Glomerular visceral epithelial cell (primary cell): ENCODE results near the gene ANLN.
"Not testable (repeated sequence)": the region's sequence is repeated elsewhere in the genome, so short reads cannot be mapped to it uniquely, and the experiment has no call there.

ENCODE experiments used
- DNase-seq: peaks from one replicate; pipeline ENCODE4 v3.0.0-alpha.2; 2016; ENCODE audit errors: extremely low spot score

ANLN gene

GRCh38 chr7:36466001-36466400 lies 76.3 kb downstream of the ANLN start:
- not testable (repeated sequence) for DNase-seq

GRCh38 chr7:36468370-36469101 lies 78.9 kb downstream of the ANLN start:
- DNase-seq: no peak

GRCh38 chr7:36469236-36469635 lies 79.6 kb downstream of the ANLN start:
- DNase-seq: no peak

- DNase-seq: no peak
Measured at GRCh38 chr7:36472141-36472729, 82.6 kb downstream of the ANLN start.

- peak; percentile 29 for DNase-seq
Measured at GRCh38 chr7:36473454-36474282, 84.0 kb downstream of the ANLN start.

GRCh38 chr7:36474283-36475010 lies 84.8 kb downstream of the ANLN start:
- DNase-seq: no peak

- DNase-seq: no peak
Measured at GRCh38 chr7:36475011-36475342, 85.3 kb downstream of the ANLN start.

- DNase-seq: no peak
Measured at GRCh38 chr7:36475381-36475780, 85.7 kb downstream of the ANLN start.

GRCh38 chr7:36478745-36479144 lies 89.1 kb downstream of the ANLN start:
- no peak for DNase-seq

GRCh38 chr7:36483853-36484252 lies 94.2 kb downstream of the ANLN start:
- peak; percentile 35 for DNase-seq

GRCh38 chr7:36484265-36484664 lies 94.6 kb downstream of the ANLN start:
- no peak for DNase-seq

- DNase-seq: no peak
Measured at GRCh38 chr7:36486336-36486735, 96.7 kb downstream of the ANLN start.

GRCh38 chr7:36487756-36488336 lies 98.2 kb downstream of the ANLN start:
- peak; percentile 57 for DNase-seq

GRCh38 chr7:36488672-36489071 lies 99.0 kb downstream of the ANLN start:
- DNase-seq: not testable (repeated sequence)

GRCh38 chr7:36490419-36490830 lies 100.8 kb downstream of the ANLN start:
- DNase-seq: no peak

GRCh38 chr7:36491317-36491716 lies 101.7 kb downstream of the ANLN start:
- DNase-seq: no peak

- no peak for DNase-seq
Measured at GRCh38 chr7:36496576-36496975, 106.9 kb downstream of the ANLN start.

- not testable (repeated sequence) for DNase-seq
Measured at GRCh38 chr7:36497176-36497575, 107.5 kb downstream of the ANLN start.

GRCh38 chr7:36497775-36498174 lies 108.1 kb downstream of the ANLN start:
- DNase-seq: no peak
